GM18867 (cell line): ENCODE data around the gene E2F7.

Experiments used
- ATAC-seq: cut with Tn5 transposase; IDR thresholded peaks from one replicate; pipeline ENCODE4 v1.9.1; 2021; ENCODE audit warnings: mild to moderate bottlenecking, moderate library complexity; ENCODE audit not compliant: unreplicated experiment

The E2F7 gene

DNA sequence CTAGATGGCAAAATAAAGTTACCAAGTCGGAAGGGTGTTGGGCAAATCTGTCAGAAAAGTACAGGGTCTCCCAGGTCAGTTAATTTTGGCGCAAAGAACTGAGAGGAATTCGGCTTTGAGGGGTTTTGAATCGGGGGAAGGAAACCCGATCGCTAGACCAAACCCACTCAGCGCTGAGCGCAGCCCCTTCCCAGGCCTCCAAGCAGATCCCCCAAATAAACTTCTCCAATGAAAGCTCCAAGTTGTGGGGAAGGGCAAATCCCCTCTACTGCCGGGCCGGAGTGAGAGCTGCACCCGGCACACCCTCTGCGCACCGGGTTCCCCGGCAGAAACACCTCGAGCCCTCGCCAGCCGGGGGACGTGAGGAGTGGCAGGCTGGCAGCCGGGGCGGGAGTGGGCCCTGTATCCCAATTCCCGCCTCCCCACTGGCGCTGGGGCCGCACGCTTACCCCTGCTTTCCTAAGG lies 441 bp downstream of the E2F7 start:
- peak; percentile 7 for ATAC-seq

DNA sequence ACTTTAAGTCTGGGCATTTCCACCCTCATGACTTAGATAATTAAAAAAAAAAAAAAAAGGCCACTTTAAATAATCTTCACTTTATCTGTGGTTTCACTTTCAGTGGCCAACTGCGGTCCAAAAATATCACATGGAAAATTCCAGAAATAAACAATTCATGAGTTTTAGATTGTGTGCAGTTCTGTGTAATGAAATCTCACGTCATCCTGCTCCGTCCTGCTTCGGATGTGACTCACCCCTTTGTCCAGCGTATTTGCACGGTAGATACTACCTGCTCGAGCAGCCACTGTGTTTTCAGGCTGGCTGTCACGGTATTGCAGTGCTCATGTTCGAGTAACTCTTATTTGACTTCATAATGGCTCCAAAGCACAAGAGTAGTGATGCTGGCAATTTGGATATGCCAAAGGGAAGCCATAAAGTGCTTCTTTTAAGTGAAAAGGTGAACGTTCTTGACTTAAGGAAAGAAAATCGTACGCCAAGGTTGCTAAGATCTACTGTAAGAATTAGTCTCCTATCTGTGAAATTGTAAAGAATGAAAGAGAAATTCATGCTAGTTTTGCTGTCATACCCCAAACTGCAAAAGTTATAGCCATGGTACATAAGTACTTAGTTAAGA lies 2.4 kb downstream of the E2F7 start:
- ATAC-seq: peak; percentile 37

DNA sequence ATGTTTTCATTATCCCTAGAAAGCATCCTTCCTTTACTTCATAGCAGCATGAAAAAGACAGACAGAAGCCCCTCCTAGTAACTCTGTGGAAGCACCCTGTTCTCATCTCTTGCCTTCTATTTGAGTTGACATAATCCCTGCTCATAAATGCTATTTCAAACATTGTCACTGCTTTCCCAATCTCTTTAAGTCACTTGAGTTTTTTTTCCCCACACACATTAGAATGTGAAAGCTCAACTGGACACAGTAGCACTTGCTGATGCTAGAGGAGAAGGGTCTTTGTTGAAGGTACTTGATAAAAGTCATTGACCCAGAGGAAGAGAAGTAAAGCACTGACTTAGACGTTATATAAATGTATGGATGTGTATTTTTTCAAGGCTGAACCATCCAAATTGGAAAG lies 3.0 kb downstream of the E2F7 start:
- ATAC-seq: no peak

DNA sequence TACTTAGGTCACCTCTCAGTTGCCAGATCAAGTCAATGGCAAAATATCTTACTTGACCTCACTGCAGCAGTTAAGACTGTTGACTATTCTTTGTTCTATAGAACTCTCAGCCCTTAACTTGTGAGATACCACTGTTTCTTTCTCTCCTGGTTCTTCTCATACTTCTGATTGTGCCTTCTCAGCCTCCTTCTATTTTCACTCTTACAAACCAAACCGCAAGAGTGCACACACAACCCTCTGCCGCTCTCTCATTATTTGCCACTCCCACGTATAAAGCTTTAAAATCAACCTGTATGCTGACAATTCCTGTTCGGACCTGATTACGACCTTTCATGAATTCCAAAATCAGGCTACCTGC lies 4.5 kb downstream of the E2F7 start:
- peak; percentile 42 for ATAC-seq

DNA sequence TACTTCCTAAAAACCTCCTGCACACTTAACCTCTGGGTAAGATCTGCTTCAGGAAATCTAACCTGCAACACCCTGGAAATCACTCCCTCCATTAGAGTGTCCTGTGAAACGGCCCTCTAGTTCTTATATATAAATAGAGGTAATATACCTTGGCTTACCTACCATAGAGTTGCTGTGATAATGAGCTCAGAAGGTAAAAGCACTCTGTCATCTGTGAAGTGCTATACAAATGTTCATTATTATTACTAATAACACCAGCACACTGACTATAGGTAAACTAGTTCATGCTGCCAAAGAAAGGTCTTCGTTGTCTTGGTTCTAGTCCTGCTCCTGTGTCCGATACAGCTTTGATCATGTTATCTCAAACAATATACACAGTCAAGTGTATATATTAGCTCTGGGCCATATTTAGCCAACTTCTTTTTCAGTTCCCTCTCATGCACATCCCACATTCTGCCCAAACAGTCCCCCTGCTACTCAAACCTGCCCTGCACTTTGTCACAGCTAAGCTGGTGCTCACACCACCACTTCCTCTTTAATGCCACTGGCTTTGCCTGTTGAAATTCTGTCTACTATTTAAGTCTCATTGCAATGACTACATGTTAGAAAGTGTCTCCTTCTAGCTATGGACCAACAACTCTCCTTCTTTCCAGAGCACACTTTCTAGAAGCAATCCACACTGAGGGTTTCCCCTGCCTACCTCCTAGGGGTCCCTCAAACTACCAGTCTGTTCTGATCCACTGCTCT lies 5.1 kb downstream of the E2F7 start:
- ATAC-seq: peak; percentile 76

DNA sequence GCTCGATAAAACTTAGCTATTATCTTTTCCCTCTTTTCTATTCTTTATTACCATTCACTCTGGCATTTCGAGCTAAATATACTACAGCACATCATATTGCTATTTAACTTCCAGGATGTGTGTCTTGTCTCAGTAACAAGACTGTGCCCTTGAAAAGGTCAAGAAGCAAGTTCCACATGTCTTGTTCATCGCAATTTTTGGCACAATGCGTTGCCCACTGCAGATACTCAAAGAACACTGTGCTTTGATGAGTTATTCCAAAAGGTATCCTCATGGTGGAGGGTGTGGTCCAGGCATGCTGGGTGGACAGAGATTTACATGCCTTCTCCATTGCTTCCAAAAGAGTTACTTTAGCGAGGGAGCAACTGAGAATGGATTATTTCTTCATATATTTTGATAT lies 6.6 kb downstream of the E2F7 start:
- no peak for ATAC-seq

DNA sequence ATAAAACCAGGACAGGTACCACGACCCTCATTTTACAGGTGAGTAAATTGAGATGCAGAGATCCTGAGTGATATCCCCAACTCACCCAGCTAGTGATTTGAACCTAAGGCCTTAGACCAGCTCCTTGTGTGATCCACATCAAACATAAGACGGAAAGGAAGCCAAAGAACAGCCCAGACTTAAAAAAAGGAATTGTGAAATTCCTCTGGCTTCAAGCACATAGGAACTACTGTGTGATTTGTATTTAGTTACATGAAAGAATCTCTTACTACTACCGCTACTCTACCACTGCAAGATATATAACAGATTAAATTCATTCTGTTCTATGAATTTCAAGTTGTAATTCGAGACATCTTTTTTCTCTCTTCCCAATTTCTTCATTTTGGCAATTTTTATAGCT lies 10.5 kb downstream of the E2F7 start:
- no peak for ATAC-seq

DNA sequence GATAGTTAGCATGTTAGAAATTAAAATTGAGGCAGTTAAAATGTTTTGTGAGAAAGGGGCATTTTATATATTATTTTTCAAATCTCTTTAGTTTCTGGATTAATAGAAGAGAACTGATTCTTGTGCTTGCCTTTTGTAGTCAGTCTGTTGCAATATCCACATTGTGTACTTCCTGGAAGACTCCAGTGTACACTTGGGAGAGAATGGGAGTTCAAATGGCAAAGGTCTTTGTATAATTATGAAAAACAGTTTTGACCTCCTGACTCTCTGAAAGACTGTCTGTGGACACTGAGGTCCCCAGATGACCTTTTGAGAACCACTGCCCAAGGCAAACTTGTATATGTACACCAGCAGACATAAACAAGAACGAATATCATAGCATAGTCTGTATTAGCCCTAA lies 12.1 kb downstream of the E2F7 start:
- no peak for ATAC-seq

DNA sequence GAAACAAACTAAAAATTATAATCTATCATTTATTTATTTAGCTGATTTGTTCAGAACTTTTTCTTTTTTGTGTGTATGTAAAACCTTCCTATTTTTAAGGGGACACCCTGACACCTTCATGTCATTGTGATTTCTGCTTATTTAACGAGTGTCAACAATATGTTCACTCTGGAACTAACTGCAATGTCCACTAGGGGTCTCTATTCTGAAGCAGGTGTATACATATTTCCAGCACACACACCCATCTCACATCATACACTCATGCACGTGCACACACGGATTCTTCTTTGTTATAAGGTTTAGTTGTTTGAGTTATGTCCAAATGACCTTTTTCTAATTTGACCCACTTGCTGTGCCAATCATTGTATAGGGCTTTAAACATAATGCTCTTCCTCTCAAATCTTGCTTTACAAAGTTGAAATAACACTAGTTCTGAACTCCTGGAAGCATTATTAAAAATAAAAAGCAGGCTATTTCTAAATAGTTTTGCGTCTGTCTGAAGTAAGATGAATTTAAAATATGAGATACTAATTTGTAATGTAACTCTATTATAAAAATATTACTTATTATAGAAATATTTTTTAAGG lies 15.5 kb downstream of the E2F7 start:
- peak; percentile 98 for ATAC-seq

DNA sequence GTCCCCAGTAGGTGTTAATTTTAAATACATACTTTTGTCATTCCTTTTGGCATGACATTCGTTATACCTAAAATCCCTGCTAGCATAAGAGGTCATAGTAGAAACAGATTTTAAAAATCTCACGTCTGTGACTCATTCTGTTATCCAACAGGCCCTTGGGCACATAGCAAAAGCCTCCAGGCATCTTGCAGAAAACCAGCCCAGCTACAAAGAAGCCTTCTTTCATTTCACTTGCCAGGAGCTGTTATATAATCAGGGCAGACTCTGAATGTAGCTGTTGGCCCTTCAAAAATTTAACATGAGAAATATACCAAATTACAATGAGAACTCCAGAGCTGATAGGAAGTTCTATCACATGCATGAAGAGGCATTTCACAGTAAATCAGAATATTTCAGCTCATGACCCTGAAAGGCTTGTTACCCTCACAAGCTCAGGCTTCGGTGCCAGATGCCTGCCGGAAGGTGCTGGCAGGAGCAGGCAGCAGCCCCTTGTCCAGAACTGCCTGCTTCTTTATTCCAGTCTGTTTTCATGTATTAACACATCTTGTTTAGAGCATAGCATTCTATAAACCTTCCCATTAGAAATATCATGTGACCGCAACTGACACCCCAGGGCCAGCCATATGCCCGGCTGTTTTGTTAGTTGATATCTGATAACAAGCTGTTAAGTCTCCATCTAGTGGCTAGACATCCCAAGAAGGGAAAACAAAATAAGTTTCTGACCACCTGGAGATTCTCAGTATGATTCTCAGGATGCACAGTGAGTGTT lies 17.8 kb downstream of the E2F7 start:
- no peak for ATAC-seq

DNA sequence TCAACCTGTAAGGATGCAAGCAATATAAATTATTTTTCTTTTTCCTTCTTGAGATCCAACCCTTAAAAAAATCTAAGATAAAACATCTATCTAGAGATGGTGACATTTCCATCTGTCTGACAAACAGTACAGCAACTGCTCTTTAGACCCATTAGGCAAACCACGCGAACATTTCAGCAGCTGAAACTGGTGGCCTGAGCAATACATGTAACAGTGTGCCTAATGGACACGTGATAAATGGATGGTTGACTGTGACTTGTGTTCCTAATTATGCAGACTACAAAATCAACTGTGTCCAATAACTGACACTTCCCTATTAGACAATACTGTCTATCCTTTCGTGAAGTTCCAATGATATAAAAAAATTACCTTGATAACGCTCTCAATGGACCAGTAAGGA lies 18.9 kb downstream of the E2F7 start:
- ATAC-seq: no peak

DNA sequence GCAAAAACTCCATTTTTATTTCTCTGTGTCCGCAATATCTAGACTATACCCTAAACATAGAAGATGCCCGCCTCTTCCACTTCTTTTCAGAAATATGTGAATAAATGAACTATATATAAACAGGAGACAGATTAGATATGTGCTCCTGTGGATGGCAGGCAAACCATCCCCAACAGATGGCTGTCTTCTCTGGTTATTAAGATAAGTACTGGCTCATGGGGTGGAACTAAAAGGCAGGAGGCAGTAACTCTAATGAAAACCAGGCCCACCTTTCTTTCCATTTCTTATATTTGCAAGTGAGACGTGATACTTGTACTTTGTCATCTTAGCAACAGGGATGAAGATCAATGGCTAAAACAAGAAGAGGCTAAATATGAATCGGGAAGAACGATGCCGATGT lies 20.2 kb downstream of the E2F7 start:
- no peak for ATAC-seq

DNA sequence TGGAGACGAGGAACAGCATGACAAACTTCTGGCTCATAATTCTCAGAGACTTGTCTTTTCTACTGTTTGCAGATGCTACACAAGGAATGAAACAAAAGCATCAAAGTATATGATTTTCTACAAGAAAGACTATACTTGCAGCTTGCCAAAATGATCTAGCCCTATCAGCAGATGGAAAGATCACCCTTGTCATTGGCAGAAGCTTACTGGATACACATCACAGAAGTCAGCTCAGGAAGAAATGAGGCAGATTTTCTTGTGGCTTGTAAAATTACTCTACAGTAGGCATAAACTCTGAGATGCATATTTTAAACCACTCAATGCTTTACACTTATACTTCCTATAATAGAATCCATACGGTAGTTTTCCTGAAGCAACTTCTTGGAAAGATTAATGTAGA lies 20.6 kb downstream of the E2F7 start:
- ATAC-seq: no peak

DNA sequence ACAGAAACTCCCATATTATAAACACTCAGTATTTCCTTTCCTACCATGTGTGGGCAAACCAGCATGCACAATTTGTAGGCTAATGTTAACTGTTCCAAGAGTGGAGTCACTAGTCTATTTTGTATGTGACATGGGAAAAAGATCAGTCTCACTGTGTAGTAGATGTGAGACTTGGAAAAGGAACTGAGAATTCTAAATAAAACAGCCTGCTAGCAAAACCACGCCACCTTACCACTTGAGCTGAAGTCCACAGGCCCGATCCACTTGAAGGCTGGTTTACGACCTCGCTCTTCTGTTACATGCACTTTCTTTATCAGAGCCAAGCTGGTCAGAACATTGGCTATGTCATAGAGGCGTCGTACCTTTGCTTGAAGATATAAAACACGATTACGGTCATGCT lies 22.5 kb downstream of the E2F7 start:
- ATAC-seq: peak; percentile 54

DNA sequence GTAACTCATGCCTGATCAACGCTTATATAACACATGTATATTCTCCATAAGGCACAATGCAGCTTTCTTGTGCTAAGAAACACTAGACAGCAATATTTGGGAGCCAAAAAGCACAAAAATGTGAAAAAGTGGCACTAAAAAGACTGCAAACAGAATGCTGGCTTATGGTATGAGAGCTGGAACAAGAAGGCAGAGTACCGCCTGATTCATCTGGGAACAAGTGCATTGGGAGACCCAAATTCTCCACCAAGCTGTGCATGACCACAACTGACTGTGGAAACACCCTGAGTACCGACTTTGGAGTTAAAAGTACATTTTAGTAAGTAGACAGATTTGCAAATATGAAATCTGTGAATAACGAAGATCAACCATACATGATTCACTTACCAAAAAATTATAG lies 25.1 kb downstream of the E2F7 start:
- no peak for ATAC-seq

DNA sequence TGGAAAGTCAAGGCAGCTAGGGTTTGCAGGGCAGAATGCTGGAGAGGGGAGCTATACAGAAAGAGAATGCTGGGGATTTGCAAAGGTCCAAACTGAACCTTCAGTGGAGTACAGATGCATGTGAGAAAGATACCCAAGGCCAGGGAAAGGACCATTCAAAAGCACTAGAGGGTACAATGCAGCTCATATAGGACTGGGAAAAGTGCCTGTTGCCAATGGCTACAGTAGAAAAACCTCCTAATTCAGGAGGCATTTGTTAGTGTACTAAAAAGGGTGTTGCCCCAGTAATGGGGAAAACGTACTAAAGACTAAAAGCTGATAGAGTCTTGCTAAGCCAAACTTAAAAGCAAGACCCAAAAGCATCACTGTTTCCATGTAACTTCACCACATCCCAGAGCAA lies 30.1 kb downstream of the E2F7 start:
- ATAC-seq: no peak

DNA sequence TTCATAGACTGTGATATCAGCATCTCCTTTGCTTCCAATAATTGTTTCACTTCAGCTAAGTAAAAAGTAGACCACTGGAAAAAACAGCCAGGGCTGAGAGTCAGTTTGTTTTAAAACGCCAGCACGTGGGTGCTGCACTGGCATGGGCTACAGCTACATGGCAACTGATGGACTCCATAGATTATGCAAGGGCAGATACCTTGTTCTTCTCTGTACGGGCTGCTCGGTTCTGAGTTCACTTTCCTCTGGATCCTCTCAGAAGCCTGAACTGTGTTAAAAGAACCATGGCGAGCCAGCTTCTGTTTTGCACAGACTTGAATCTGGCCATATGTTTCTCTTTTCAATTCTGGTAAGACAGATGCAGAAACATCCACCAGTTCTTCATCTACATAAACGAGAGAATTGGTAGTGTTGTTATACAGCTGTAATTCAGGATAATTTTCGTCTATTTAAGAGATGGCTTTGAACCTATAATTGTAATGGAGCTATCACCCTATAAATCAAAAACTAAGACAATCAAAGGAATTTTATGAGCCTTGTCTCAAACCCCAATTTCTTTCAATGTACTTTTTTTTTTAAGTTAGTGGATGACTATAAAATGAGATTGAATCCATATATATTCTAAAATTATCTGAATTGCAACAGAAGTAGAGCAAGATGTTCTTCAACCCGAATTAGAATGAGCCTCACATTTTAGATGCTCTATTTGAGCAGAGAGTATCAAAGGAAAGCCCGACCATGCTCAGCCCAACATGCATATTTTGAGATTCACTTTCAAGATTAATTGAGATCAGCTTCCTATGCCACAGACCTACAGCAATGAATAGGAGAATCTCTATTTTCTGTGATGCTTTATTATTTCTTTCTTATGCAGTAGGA lies 31.5 kb downstream of the E2F7 start:
- no peak for ATAC-seq

DNA sequence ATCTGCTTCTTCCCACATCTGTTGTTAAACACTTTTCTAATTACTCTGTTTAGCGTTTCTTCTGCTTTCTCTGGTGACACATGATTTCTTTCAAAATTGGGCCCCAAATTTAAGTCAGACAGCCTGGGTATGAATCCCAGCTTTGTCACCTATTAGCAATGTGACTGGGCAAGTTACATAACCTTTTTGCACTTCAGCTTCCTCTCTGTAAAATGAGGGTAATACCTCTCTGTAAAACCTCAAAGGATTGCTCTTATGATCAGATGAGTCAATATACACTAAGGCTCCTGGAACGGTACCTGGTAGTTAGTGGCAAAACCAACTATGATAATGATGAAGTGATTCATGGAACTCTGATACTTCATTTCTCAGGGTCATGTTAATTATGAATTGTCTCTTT lies 33.0 kb downstream of the E2F7 start:
- ATAC-seq: peak; percentile 31

DNA sequence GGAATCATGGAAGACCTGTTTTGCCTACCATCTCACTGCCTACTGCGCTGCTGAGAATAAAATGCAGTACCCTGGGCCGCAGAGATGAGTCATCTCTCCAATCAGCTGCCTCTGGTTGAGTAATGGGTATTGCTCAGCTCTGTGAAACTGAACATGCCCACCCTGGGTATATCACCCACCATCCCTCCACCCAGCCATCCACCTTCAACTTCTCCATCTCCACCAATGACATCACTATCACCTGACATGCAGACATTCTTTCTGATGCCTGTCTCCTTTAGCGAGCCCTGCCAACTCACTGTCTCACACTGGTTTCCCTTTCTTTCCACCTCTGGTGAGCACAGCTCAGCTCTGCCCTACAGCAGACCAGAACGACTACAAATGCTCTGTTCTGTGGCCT lies 33.6 kb downstream of the E2F7 start:
- ATAC-seq: peak; percentile 57

DNA sequence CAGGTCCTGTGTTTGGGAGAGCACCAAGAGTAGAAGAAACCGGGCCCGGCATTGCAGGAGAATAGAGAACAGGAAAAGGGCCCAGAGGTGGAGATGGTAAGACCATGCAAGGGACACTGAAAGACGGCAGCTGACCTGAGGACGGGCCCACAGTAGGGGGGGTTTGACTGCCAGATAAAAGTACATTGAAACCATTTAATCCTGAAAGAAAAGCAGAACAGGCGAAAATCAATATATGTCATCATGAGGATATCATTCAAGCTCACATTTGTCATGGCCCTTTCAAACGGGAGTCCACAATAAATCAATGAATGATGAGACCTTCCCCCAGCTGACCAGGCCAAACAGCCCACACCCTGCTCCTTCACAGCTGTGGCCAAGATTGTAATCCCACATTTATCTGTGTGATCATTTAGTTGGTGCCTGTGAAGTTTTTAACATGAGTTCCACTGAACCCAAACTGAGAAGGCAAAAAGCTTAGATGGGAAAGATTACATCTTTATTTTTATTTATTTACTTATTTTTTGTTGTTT lies 39.5 kb downstream of the E2F7 start:
- ATAC-seq: no peak

DNA sequence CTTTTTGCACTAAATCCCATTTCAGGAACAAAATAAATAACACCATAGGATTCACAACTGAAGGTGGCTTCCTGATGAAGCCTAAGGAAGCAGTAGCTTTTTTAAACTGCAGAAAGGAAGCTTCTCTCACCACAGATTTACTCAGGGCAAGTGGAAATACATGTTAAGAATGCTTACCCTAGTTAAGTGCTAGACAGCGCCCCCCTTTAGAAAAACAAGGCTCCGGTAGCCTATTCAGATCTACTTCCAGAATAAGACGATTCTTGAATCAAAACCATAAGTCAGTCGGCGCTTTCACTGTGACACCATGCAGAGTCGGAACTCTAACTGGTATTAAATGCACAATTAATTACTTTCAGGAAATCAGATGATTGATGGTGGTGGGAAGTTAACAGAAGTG lies 41.9 kb downstream of the E2F7 start:
- ATAC-seq: no peak
